GM18526 (cell line): ENCODE measurements around the gene LMBRD1.

ENCODE experiments used
- POLR2A ChIP-seq: IDR thresholded peaks from 3 replicates; pipeline ENCODE4 v1.6.1; 2011; ENCODE audit not compliant: insufficient read length; ENCODE audit errors: extremely low read depth

The LMBRD1 gene

DNA sequence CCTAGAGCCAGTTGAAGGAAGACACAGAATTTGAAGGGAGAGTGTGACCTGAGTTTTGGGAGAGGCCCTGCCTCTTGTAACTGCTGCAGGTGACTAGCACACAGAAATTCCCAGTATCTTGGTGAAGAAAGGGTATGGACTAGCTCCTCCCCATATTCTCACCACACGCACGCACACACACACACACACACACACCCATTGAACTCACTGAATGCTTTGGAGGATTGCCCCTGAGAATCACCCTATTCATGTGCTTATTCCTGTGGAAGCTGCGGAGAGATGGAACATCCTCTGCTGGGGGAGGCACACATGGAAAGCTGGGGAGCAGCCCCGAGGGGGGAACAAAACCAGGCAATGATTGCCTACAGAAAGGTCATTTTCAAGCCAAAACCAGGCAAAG is 6.2 kb upstream of the LMBRD1 start:
- TF ChIP-seq POLR2A = no peak

DNA sequence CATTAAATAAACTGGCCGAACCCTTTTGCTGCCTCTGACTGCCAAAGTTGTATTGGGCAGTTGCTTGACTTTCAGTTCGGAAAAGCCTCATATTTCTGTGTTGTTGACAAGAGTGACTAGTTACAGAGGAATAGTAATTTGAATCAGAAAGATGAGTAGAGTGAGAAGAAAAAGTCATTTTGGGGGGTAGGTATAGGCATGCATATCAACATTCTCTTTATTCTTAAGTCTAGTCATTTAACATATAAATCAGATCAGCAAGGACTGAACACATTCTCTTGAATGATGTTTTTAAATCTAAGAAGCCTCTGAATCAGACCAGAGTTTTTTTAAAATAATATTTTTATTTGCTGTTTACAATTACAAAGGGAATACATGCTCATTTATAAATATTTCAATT is 4.9 kb upstream of the LMBRD1 start:
- TF ChIP-seq POLR2A = no peak

DNA sequence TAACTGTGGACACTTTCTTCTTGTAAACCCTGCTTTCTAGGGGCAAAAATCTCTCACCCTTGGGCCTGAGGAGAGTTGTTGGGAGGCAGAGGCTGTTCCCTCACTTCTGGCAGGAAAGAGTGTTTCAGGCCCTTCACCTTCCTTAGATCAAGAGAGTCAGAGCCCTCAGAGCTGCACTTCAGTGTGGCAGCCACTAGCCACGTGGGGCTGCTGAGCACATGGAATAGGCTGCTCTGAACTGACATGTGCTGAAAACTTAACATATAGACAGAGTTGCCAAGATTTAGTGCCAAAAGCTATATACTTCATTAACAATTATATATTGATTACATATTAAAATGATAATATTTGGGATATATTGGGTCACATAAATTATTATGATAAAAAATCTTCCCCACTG is 4.4 kb upstream of the LMBRD1 start:
- TF ChIP-seq POLR2A = no peak

DNA sequence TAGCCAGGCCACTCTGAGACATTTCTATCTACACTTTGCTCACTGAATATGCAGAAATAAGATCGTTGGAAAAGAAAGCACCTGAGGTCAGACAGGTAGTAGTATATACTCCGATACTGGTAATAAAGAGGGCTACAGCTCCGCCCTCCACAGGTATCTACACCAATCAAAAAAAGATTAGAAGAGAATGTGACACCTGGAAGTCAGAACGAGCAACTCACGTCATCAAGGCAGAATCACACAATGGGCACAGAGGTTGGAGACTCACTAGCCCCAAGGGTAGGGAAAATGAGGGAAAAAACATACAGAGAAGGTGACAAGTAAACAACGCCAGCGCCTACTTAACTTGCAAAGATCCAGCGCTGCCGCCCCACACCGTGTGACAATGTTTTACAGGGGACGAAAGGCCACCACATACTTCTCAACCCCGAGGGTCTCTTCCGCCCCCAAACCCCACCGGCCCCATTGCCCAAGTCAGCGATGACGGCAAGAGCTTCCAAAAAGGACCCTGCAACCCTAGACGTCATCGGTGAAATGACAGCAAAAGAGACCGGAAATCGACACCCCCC is 653 bp downstream of the LMBRD1 start:
- peak; percentile 15 for TF ChIP-seq POLR2A

DNA sequence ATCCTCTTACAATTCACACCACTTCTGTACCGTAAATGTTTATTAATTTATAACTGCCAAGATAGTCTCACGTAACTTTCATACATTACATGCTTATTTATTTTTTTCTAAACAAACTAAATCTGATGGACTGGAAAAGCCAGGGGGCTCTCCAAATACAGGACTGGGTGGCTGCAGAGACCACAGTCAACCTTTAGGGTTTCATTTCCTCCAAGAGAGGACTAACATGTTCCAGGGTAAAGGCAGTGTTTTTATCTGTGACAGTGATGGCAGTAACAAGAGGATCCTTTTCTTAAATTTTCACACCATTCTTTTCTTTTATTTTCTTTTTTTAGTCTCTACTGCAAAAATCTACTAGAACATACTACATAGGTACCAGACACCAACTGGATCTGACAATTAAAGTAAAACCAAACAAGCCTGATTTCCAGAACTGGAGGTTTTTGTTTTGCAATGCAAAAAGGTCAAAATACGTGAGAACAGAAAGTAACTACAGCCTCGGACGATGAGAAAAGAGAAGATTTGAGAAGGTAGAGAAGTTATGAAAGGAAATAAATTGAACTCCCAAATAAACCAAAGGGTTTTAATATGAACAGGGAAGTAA is 1.2 kb downstream of the LMBRD1 start:
- TF ChIP-seq POLR2A = no peak

DNA sequence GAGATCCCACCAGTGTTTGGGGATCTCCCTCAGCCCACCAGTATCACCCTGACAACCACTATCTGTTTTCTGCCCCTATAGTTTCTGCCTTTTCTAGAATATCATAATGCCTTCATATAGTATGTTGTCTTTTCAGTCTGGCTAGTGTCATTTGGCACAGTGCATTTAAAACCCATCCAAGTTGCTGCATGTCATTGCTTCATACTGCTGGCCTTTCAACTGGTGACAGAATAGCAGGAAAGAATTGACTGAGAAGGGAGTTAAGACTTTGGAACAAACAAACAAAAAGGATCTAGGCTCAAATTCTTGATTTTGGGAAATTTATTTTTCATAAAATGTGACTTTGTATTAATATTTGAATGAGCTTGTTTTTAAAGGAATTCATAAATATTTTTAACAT is 4.5 kb downstream of the LMBRD1 start:
- no peak for TF ChIP-seq POLR2A

DNA sequence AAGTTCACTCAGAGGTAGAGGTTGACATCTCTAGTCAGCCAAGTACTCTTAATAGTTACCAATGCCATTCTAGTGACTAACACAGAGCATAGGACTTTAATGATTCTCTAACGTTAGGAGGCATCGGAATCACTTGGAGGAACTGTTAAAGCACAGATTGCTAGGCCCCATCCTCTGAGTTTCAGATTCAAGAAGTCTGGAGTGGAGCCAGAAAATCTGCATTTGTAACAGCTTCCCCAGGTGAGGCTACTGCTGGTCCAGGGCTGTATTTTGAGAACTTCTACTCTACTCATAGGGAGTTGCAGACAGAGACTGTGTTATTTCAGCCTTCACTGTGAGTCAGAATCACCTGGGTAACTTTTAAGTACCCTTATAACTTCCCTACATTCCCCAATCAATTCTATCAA is 5.7 kb downstream of the LMBRD1 start:
- TF ChIP-seq POLR2A = no peak

DNA sequence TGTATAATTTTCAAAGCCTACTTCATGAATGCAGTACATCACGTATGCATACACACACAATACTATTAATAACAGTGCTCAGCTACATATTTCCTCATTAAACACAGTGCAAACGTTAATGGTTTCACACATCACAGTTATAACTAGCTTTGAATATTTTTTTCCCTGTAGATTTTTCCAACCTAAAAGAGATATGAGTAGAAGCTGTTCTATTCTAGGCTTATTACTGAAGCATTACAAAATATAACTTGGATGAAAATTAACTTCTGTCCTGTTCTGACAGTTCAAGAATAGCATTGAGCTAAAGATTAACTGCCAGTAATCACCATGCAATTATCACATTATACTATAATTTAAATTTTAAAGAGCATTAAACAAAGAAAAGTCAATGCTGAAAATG is 6.2 kb downstream of the LMBRD1 start:
- TF ChIP-seq POLR2A = no peak

DNA sequence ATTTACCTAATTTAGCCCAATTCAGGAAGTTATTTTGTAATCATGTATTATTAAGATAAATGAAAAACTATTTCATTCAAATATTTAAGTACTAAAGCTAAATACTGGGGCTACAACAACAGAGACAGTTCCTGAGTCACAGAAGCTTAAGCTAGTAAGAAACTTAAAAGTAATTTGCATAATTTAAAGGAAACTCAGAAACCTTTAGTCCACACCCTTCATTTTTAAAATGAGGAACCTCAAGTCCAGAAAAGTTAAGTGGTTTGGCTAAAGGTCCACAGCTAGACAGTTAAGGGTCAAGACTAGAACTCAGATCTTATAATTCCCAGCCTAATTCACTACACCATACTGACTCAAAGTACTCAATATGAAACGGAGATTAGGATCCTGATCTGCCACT is 7.2 kb downstream of the LMBRD1 start:
- TF ChIP-seq POLR2A = no peak

DNA sequence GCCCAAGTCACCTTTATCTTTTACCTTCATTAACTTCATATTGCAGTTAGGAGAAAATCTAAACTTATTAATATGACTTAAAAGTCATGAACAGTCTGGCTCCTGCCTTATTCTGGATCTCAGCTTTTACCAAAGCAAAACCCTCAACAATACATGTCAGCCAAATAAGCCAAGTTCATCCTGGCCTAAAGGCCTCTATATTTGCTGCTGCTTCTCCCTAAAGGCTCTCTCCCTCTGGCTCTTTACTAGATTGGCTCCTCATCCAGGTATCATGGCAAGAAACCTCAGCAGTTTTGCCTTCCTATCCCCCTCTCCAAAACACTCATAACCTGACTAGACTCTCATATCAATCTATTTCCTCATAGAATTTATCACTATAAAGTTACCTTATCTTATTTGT is 11.1 kb downstream of the LMBRD1 start:
- no peak for TF ChIP-seq POLR2A

DNA sequence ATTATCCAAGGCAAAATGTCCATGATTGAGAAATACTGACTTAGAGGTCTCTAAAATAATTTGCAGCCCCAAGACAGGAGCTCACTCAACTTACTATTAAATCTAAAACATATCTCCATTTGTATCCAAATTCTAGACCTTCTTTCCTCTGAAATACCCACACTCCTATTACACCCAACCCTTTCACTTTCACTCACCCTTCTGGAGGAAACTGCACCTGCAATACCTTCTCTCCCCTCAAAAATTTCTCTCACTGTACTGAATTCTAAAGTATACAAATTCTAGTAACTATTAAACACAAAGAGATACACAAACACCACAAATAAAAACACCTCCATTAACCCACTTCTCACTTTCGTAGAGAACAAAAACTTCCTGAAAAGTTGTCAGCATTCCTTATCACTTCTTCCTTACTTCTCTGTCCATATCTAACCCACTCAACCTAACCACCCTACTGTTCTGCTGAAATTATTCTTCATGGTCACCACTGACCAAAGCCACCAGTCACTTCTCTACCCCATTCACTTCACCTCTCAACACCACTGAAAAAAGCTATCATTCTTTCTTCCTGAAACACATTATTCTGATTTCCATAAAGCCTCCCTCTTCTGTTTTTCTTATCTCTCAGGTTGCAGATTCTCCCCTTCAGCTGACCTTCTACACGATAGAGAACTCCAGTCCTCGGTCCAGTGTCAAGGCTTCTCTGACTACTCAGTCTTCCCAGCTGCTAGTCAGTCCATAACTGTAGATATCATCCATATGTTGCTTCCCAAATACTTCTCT is 12.0 kb downstream of the LMBRD1 start:
- TF ChIP-seq POLR2A = no peak

DNA sequence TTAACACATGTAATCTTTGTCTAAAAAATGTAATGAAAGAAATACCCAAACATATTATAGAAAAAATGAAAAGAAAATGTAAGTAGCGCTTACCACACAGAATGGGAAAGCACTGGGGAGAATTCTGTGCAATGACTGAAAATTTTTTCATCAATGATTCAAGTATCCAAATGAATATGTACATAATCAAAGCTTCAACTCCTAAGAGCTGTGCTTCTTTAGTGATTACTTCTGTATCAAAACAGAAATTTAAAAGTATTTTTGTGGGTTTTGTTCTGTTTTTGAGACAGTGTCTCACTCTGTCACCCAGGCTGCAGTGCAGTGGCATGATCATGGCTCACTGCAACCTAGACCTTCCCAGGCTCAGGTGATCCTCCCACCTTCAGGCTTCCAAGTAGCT is 13.7 kb downstream of the LMBRD1 start:
- TF ChIP-seq POLR2A = no peak

DNA sequence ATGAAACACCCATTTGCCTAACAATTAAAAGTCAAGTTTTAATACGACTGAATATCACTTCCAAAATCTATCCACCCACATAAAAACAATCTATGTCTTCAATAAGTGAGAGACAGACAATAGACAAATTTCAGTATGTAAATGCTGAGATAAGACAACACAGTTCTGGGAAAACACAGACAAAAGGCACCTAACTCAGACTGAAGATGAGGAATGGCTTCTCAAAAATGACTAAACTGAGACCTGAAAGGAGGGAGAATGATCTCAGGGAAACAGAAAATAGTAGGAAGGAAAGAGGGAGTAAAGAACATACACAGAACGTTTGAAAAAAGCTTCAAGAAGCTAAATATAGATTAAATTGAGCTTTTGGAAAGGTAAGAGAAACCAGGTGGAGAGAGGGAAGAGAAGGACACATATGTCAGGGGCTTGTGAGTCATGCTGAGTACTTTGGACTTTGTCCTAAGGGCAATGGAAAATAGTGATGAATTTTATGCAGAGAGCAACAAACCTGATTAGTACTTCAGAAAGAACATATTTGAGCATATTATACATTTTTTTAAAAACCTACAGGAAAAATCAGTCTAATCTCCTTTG is 16.1 kb downstream of the LMBRD1 start:
- no peak for TF ChIP-seq POLR2A

DNA sequence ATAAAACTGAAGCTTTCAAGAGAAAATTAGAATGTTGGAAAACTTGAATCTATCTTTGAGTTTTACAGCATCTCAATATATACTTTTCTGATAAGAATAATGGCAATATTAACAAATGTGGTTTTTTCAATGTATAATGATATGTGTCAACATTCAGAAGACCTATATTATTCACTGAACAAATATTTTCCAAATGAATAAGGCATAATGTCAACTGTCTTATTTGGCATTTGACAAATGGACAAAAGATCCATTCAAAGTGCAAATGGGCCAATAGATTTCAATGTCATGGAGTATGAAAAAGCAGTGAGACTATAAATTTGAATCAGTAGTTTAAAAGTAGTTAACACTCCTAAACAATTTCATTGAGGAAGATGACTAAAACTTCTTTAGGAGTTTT is 20.9 kb downstream of the LMBRD1 start:
- TF ChIP-seq POLR2A = no peak

DNA sequence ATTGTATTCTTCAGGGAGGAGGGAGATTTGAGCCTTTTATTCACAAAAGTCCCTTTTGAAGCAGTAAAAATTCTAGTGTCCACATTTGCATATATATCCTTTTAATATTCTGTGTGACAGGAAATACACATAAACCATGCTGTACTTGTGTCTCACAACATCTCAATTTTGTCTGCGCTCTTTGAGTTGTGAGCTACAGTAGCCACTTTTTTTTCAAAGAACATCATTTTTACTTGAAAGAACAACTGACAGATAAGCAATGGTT is 21.3 kb downstream of the LMBRD1 start:
- no peak for TF ChIP-seq POLR2A

DNA sequence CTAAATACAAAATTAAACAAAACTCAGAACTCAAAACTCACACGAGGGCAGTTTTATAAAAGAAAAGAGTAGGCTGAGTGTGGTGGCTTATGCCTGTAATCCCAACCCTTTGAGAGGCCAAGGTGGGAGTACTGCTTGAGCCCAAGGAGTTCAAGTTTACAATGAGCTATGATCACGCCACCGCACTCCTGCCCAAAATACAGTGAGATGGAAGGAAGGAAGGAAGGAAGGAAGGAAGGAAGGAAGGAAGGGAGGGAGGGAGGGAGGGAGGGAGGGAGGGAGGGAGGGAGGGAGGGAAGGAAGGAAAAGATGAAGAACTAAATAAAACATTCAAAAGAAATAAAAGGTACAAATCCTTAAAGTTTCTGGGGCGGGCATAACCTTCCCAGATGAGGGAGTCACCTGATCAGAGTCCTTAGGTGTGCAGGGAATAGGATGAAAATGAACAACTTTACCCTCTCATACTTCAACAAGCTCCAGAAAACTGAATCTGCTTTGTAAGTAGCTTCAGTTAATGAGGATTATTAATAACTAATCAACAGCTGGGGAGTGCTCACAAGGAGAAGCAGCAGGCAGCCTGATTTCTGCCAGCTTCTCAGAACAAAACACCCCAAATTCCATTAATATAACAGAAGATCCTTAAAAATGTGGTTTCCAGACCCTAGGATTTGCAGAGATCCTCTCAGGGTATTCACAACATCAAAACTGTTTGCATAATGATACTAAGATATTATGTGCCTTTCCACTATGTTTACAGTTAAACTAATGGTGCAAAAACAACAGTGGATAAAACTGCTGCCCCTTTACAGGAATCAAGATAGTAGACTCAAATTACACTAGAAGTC is 21.8 kb downstream of the LMBRD1 start:
- TF ChIP-seq POLR2A = no peak

DNA sequence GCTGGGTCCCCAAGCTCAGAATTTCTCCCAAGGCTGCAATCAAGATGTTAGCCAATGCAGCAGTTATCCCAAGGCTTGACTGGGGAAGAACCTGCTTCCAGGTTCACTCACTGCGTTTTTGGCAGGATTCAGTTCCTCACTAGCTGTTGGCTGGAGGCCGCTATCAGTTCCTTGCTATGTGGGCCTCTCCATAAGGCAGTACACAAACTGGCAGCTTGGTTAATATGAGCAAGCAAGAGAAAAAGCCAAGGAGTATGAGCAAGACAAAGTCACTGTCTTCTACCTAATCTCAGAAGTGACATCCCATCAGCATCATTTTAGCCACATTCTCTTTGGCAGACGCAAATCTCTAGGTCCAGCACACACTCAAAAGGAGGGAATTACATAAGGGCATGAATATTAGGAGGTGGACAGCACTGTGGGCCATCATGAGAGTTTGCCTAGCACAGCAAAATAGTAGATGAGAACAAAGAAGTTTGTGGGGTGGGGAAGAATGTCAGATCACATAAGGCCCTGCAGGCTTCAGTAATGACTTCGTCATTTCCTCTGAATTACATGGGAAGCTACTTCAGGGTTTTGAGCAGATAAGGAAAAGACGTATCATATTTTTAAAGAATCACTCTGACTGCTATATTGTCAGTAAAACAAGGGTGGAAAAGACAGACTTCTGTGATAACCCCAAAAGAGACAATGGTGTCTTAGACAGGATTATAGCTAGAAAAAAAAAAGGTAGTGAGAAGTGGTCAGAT is 25.5 kb downstream of the LMBRD1 start:
- TF ChIP-seq POLR2A = no peak
